SU-DHL-6 (cell line): ENCODE results near the gene SYT5.

Source experiments
- EZH2phosphoT487 ChIP-seq: fragments of 200-600 bp; sonication (generic), shearing (Covaris generic); conservative IDR thresholded peaks from 2 replicates; pipeline ENCODE4 v1.6.1; 2018; ENCODE audit warnings: mild to moderate bottlenecking, antibody characterized with exemption, low read length, moderate library complexity, mixed read lengths
- TF ChIP-seq, protein P1 (sequence below): fragments of 200-600 bp; sonication (generic); IDR thresholded peaks from one replicate; pipeline ENCODE4 v1.5.1; 2017; ENCODE audit warnings: antibody characterized with exemption, mild to moderate bottlenecking, low read length, moderate library complexity; ENCODE audit not compliant: insufficient read depth, poor library complexity, severe bottlenecking

DNA sequence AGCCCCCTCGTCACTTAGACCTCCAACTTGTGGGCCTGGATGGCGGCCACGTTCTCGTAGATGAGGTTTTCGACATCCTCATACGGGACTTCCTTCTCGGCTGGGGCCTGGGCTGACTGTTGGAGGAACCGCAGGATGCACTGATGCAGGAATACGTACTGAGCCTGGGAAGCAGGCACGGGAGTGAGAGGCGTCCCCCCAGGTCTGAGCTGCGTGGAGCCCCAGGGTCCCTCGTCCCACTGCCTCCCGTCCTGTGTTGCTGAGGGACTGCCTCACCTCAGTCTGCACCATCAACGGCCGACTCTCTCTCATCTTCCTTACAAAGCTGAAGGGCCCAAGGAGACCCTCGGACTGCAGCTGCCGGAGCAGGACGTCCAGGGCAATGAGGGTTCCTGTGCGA lies 1.7 kb upstream of the SYT5 start:
- TF ChIP-seq EZH2phosphoT487: no peak
- TF ChIP-seq, protein P1, sequence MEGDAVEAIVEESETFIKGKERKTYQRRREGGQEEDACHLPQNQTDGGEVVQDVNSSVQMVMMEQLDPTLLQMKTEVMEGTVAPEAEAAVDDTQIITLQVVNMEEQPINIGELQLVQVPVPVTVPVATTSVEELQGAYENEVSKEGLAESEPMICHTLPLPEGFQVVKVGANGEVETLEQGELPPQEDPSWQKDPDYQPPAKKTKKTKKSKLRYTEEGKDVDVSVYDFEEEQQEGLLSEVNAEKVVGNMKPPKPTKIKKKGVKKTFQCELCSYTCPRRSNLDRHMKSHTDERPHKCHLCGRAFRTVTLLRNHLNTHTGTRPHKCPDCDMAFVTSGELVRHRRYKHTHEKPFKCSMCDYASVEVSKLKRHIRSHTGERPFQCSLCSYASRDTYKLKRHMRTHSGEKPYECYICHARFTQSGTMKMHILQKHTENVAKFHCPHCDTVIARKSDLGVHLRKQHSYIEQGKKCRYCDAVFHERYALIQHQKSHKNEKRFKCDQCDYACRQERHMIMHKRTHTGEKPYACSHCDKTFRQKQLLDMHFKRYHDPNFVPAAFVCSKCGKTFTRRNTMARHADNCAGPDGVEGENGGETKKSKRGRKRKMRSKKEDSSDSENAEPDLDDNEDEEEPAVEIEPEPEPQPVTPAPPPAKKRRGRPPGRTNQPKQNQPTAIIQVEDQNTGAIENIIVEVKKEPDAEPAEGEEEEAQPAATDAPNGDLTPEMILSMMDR: no peak
